Endothelial cell of umbilical vein (primary cell): ENCODE measurements around the gene AKT1. TPM values are rescaled to one million over a fixed set of nuclear protein-coding genes. Genes with fewer than 3 reads are reported as not detected.

Experiments used
- BruUV-seq: library from RNA; stranded (reverse); fragments of 400-500 nt; replicated peaks from 2 replicates; lab custom pipeline; 2021; lab: Mats Ljungman, UMichigan
- CTCF ChIA-PET: fragments of 300-600, 350-600 bp; sonication (Branson Sonifier 250); formaldehyde crosslinking; loops from one replicate; lab custom pipeline; 2021; ENCODE audit warnings: antibody characterized with exemption, inconsistent platforms; lab: Charles Lee
- POLR2A ChIA-PET: fragments of 300-600, 350-600 bp; sonication (Branson Sonifier 250); formaldehyde crosslinking; loops from one replicate; lab custom pipeline; 2021; ENCODE audit warnings: antibody characterized with exemption, inconsistent platforms; lab: Charles Lee
- DNase-seq: peaks from one replicate; pipeline ENCODE4 v3.0.0-alpha.2; 2011; ENCODE audit warnings: low read depth, low spot score
- FAIRE-seq: peaks from 2 replicates; lab custom pipeline; 2011; peaks lifted over from hg19 to GRCh38; lab: Jason Lieb, UNC
- H2AFZ ChIP-seq: 2 replicates; pipeline ENCODE4 v1.6.0; 2012; ENCODE audit warnings: low read depth, low read length, control low read depth, inconsistent platforms
- H3K27ac ChIP-seq: 2 replicates; pipeline ENCODE4 v1.5.1; 2011; ENCODE audit warnings: low read depth, mild to moderate bottlenecking, control low read depth, low read length, moderate library complexity; ENCODE audit not compliant: insufficient read depth
- H3K27me3 ChIP-seq, 2 experiments: 2 replicates each; pipeline versions ENCODE4 v1.6.0 to v1.6.1; 2011; ENCODE audit warnings: low read length in 2 of 2, mixed read lengths in 1 of 2; ENCODE audit not compliant: control insufficient read depth in 2 of 2, insufficient read depth in 2 of 2
- H3K36me3 ChIP-seq, 2 experiments: 2 replicates in 1 of 2; 3 replicates in 1 of 2; pipeline ENCODE4 v1.5.1; 2011; ENCODE audit warnings: low read length in 2 of 2, mild to moderate bottlenecking in 1 of 2, moderate library complexity in 1 of 2; ENCODE audit not compliant: control insufficient read depth in 2 of 2, insufficient read depth in 2 of 2; ENCODE audit errors: extremely low read depth in 1 of 2
- H3K4me1 ChIP-seq: 3 replicates; pipeline ENCODE4 v1.5.1; 2011; ENCODE audit warnings: mild to moderate bottlenecking, low read length; ENCODE audit not compliant: control insufficient read depth, insufficient read depth; ENCODE audit errors: extremely low read depth
- H3K4me2 ChIP-seq: 2 replicates; pipeline ENCODE4 v1.6.1; 2011; ENCODE audit warnings: low read length, control low read depth, mixed read lengths; ENCODE audit not compliant: insufficient read depth
- H3K4me3 ChIP-seq, 3 experiments: fragments of 200-600 bp in 1 of 3; sonication (generic), shearing (Covaris generic) in 1 of 3; replicated peaks in 1 of 3; 2 replicates each; pipeline ENCODE4 v1.5.1; 2011 to 2016; ENCODE audit warnings: control low read depth in 3 of 3, low read length in 3 of 3, mild to moderate bottlenecking in 2 of 3, inconsistent platforms in 1 of 3, low read depth in 1 of 3, moderate library complexity in 1 of 3; ENCODE audit not compliant: insufficient read depth in 1 of 3
- H3K79me2 ChIP-seq: 2 replicates; pipeline ENCODE4 v1.6.0; 2012; ENCODE audit warnings: low read length, inconsistent platforms; ENCODE audit not compliant: control insufficient read depth, insufficient read depth
- H3K9ac ChIP-seq: replicated peaks from 2 replicates; pipeline ENCODE3; 2011; ENCODE audit warnings: low read length, control low read depth; ENCODE audit not compliant: insufficient read depth; ENCODE audit errors: extremely low read depth
- H3K9me1 ChIP-seq: replicated peaks from 3 replicates; pipeline ENCODE4 v1.6.0; 2011; ENCODE audit warnings: mild to moderate bottlenecking, low read length; ENCODE audit not compliant: control insufficient read depth, insufficient read depth; ENCODE audit errors: extremely low read depth
- H3K9me3 ChIP-seq: replicated peaks from 2 replicates; pipeline ENCODE4 v1.5.1; 2012; ENCODE audit warnings: low read length, inconsistent platforms; ENCODE audit not compliant: control insufficient read depth, insufficient read depth
- H4K20me1 ChIP-seq: replicated peaks from 2 replicates; pipeline ENCODE3; 2011; ENCODE audit warnings: mild to moderate bottlenecking, low read length; ENCODE audit not compliant: control insufficient read depth, insufficient read depth; ENCODE audit errors: extremely low read depth
- CTCF ChIP-seq, 2 donors: IDR thresholded peaks; 1 replicate in 1 of 2; 2 replicates in 1 of 2; pipeline ENCODE4 v1.5.1; 2011; ENCODE audit warnings: low read length in 2 of 2, mild to moderate bottlenecking in 2 of 2, moderate library complexity in 2 of 2, control low read depth in 1 of 2, inconsistent platforms in 1 of 2, low read depth in 1 of 2; ENCODE audit not compliant: insufficient read depth in 1 of 2; ENCODE audit errors: extremely low read depth in 1 of 2
- MYC ChIP-seq: IDR thresholded peaks from one replicate; pipeline ENCODE4 v1.6.1; 2011; ENCODE audit warnings: mild to moderate bottlenecking, low read depth, low read length
- POLR2AphosphoS5 ChIP-seq: IDR thresholded peaks from 2 replicates; pipeline ENCODE4 v1.6.1; 2012; ENCODE audit warnings: low read depth, mild to moderate bottlenecking, control low read depth, low read length, moderate library complexity; ENCODE audit not compliant: insufficient read depth
- dilution Hi-C: fragments of 300-500 bp; cut with MboI; formaldehyde crosslinking; loops from one replicate; pipeline ENCODE4 v1.15.0; 2019; ENCODE audit warnings: low sequenced_read_pairs; ENCODE audit not compliant: extremely low pct_ligation_motif_present
- intact Hi-C: fragments of 100-400 bp; cut with micrococcal nuclease; formaldehyde crosslinking; loops from one replicate; pipeline ENCODE4 v1.10.0; 2022
- polyA plus RNA-seq, 4 experiments: library from polyadenylated mRNA; depleted of rRNA in 3 of 4; stranded (reverse) in 3 of 4; unstranded in 1 of 4; fragments of >200 nt; gene quantifications; 2 replicates each; pipeline versions ENCODE4 v1.2.1 to v1.2.3, GENCODE V29; 2011 to 2012; ENCODE audit warnings: missing spikeins in 1 of 4
- total RNA-seq: library from RNA; stranded (reverse); gene quantifications from 2 replicates; pipeline ENCODE4 v1.2.3, GENCODE V29; 2021

Gene AKT1
- total and polyA plus RNA-seq, 2 donors (not counting 3 experiments of a cell fraction or from before 2014, with no cell fraction given) = 177 to 191 TPM

GRCh38 chr14:104800015-104800770 lies 4.6 kb upstream of the AKT1 start:
- Histone ChIP-seq H3K27me3 (no peaks in the 10 kb centered on the region), H3K79me2 (no peaks in the 10 kb centered on the region), H2AFZ (peak overlapping the region; percentile 41), H4K20me1 (no peaks in the 10 kb centered on the region), H3K9me1 (no peaks in the 10 kb centered on the region), H3K4me1 (peaks cover 7% of the 10 kb centered on the region), H3K9ac (peak overlapping the region; percentile 10), H3K4me3 (peak overlapping the region in 1 of 3 experiments; percentile 71), H3K36me3 (no peaks in the 10 kb centered on the region), H3K4me2 (peak overlapping the region; percentile 7), H3K9me3 (no peaks in the 10 kb centered on the region), H3K27ac (no peak overlapping the region)
- POLR2A ChIA-PET = no interaction called here
- DNase-seq (peak; percentile 62), FAIRE-seq (no peak)
- dilution Hi-C loops = no loop called here
- no TSS peak for BruUV-seq
- intact Hi-C loops = loop anchor here (2.0 kb wide), 1 partner anchor 47 kb away; the partner anchor contains the start of gene SIVA1
- CTCF ChIA-PET = interaction anchor here (1.2 to 1.7 kb wide), 4 partner anchors 8 to 48 kb away, joined by 4 to 17 read pairs (median 6); partner anchors contain the start of gene SIVA1
- TF ChIP-seq POLR2AphosphoS5 (peak; percentile 31), CTCF (IDR thresholded peaks at IDR 0.05; ENCODE audit: extremely low read depth in 1 of 2, insufficient read depth in 1 of 2, low read depth in 1 of 2, low read length in 2 of 2) (peak; percentile 10 to 51), MYC (no peak)
